GM13977 (cell line): ENCODE results near the gene CCR5.

Source experiments
- DNase-seq: peaks from one replicate; pipeline ENCODE4 v3.0.0; 2012; ENCODE audit warnings: low spot score
- CTCF ChIP-seq: IDR thresholded peaks from 2 replicates; pipeline ENCODE4 v1.5.1; 2012; ENCODE audit warnings: mild to moderate bottlenecking, control low read depth; ENCODE audit not compliant: insufficient read depth; ENCODE audit errors: extremely low read depth, missing control alignments
- in situ Hi-C: fragments of 300-500 bp; cut with MboI; formaldehyde crosslinking; loops from one replicate; pipeline ENCODE4 v1.12.0; 2022; ENCODE audit warnings: low sequenced_read_pairs, low pct_unique_long_range_greater_than_20kb, mixed read lengths, inconsistent platforms; ENCODE audit not compliant: unreplicated experiment

CCR5 gene

GRCh38 chr3:46417841-46418611, 47.3 kb downstream of the CCR5 start:
- in situ Hi-C loops: no loop called here
- no peak for DNase-seq
- no peak for TF ChIP-seq CTCF

- DNase-seq: no peak
- in situ Hi-C loops: no loop called here
- TF ChIP-seq CTCF: no peak
Observed at GRCh38 chr3:46419816-46420215, 49.1 kb downstream of the CCR5 start.

- no peak for TF ChIP-seq CTCF
- in situ Hi-C loops: no loop called here
- no peak for DNase-seq
Observed at GRCh38 chr3:46420931-46421330, 50.2 kb downstream of the CCR5 start.

GRCh38 chr3:46422617-46423016, 51.9 kb downstream of the CCR5 start:
- no peak for DNase-seq
- in situ Hi-C loops: no loop called here
- no peak for TF ChIP-seq CTCF

GRCh38 chr3:46423588-46423987, 52.8 kb downstream of the CCR5 start:
- DNase-seq: no peak
- no peak for TF ChIP-seq CTCF
- in situ Hi-C loops: no loop called here
